DMS53 treated with DMSO at 0.1 percent for 48 hours (cell line): ENCODE data around the gene ATP5PD.
"Not testable (repeated sequence)": the region's sequence is repeated elsewhere in the genome, so short reads cannot be mapped to it uniquely, and the experiment has no call there.

Experiments used
- DNase-seq: peaks from one replicate; lab custom pipeline; 2025; ENCODE audit not compliant: unreplicated experiment; lab: John Stamatoyannopoulos, UW

Gene ATP5PD

DNA sequence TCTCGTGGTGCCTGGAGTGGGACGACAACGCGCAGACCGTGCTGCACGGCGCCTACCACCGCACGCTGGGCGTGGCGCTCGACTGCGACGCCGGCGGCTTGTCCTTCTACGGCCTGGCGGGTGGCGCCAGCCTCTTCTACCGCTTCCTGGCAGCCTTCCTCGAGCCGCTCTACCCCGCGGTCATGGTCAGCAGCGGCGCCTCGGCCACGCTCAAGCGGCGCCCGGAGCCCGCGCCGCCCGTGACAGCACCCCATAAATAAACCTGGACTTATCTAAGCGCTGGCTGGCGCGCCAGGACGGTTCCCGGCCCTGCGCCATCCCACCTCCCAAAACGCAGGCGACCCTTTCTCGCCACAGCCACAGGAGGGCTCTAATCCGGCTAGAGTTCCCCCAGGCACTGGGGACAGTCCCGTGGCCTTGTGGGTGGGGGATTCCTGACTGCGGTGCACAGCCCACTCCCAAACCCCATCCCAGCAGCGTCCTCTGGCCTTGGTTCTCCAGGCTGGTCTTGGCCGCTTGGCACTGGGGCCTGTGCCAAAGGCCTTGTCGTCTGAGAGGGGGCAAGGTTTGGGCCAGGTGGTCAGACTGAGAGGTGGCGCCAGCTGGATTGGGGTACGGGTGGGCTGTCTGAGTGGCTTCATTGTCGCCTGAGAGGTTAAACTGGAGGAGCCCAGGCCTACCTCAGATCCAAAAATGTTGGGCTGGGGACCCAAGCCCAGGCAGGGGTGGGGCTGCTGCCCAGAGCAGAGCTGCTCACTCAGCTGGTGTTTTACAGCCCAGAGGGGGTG is 30.9 kb upstream of the ATP5PD start:
- DNase-seq, result peak; percentile 69

DNA sequence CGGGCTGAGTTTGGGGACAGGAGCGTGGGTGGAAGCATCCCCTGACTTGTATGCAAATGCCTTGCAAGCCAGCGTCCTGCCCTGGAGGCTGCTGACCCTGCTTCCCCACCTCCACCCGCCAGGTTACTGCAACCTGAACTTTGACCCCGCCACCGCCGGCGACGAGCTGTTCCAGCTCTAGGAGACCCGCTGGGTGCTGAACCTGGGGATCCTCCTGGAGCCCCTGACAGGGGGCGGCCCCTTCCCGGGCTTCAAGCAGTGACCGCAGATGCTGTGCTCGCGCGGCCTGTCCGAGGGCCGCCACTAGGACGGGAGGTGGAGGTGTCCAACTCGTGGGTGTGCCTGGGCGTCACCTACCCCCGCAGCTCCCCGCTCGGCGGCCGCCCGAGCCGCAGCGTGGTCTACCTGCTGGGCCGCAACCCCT is 30.3 kb upstream of the ATP5PD start:
- DNase-seq, result no peak

DNA sequence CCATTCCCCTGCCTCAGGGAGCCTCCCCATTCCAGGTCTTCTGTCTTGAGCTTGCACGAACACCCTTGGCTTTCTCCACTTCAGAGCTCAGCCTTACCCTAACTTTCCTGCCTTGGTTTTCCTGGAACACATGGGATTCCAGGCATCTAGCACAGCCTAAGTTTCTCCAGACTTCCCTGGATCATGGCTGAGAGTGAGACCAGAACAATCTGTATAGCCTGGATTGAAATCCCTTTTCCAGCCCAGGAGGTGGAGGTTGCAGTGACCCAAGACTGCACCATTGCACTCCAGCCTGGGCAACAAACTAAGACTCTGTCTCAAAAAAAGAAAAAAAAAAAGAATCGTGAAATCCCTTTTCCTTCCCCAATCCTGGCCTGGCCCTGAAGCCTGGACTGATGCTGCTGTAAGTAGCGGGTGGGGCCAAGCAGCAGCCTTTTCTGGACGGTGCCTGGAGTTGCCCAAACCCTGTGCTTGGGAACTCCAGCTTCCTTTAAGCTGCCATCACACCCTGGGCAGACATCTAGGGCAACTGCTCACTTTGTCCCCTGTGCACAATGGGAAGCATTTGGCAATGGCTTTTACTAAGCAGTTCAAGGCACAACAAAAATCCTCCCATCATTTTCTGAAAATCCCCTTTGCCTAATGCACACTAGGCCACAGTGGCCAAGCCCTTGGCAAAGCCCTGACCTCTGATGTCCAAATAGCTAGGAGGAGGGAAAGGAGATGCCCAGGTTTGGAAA is 29.0 kb upstream of the ATP5PD start:
- no peak for DNase-seq

DNA sequence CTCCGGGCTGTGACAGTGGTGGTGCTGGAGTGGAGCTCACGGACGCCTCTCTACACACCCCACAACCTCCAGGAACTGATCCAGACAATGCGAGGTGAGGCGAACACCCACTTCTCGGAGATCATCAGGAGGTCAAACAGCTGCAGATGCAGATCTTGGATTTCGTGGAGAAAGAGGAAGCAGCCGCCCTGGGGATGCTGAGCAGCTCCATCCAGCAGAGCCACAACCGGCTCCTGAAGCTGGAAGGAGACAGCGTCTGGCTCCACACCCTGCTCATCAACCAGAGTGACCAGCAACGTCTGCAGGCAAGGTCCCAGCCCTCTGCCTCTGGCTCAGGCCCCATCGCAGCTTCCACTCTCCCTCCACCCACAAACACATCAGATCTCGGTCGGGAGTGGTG is 27.8 kb upstream of the ATP5PD start:
- no peak for DNase-seq

DNA sequence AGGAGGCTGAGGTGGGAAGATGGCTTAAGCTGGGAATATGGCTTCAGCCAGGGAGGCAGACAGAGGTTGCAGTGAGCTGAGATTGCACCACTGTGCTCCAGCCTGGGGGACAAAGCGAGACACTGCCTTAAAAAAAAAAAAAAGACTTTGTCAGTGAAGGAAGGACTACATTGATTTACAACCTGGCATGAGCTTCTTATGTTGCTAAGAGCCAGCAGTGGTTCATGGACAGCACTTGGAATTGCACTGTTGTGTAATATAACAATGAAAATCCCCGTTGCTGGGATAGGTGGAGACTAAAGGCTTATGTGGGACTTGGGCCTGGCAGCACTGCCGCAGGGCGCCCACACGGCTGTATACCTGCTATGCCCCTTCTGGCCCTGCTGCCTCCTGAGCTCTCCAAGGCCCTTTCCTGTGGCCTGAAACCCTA is 26.9 kb upstream of the ATP5PD start:
- no peak for DNase-seq

DNA sequence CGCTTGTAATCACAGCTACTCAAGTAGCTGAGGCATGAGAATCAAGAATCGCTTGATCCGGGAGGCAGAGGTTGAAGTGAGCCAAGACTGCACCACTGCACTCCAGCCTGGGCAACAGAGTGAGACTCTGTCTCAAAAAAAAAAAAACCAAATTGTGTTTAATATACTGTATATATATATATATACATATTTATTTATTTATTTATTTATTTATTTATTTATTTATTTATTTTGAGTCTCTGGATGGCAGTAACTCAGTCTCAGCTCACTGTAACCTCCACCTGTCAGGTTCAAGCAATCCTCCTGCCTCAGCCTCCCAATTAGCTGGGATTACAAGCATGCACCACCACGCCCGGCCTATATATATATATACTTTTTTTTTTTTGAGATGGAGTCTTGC is 26.1 kb upstream of the ATP5PD start:
- DNase-seq, result not testable (repeated sequence)

DNA sequence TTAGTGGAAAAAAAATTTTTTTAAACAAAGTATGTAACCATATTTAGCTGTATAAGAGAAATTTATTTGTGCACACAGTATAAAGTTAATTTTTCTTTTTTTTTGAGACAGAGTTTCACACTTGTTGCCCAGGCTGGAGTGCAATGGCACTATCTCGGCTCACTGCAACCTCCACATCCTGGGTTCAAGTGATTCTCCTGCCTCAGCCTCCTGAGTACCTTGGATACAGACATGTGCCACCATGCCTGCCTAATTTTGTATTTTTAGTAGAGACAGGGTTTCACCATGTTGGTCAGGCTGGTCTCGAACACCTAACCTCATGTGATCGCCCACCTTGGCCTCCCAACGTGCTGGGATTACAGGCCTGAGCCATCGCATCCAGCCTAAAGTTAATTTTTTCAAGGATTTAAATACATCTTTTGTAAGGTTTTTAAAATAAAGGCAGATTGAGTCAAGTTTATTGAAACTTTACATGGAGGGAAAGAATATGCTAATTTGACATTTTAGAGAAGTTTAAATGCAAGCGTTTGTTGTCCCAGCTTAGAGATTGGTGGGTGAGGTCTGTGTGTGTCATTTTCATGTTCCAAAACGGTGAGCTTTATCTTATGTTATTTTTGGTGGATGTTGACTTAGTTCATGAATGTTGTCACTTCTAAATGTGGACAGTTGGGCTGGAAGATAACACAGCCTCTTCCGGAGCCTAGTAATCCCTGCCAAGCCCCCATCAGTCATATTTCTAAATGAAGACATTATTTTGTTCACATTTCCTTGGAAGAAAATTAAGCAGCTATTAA is 24.9 kb upstream of the ATP5PD start:
- DNase-seq, result not testable (repeated sequence)

DNA sequence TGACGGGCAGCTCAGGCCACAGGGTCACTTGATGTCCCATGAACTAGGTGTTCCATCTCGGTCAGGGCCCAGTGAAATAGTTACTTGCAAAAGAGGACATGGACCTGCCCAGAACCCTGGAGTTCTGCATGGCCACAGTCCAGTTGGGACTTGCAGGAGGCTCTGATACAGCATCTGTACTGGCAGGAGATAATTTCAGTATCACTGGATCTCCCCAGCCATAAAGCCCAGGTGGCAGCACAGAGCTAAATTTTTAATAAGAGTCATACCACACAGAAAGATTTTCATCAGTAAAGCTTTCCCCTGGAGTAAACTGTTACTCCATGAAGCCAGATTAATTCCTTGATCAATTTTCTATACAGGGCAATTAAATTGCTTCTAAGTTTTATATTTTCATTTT is 23.0 kb upstream of the ATP5PD start:
- no peak for DNase-seq

DNA sequence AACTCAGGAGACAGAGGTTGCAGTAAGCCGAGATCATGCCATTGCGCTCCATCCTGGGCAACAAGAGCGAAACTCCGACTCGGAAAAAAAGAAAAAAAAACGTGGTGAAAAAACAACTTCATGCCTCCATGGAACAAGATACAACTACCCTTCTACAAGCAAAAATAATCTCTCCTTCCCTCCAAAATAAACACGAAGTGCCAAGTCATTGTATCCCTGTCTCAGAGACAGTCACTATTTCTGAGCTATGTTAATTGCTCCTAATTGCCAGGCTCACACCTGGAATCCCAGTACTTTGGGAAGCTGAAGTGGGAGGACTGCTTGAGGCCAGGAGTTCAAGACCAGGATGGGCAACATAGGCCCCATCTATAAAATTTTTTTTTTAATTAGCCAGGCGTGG is 22.0 kb upstream of the ATP5PD start:
- DNase-seq, result no peak

DNA sequence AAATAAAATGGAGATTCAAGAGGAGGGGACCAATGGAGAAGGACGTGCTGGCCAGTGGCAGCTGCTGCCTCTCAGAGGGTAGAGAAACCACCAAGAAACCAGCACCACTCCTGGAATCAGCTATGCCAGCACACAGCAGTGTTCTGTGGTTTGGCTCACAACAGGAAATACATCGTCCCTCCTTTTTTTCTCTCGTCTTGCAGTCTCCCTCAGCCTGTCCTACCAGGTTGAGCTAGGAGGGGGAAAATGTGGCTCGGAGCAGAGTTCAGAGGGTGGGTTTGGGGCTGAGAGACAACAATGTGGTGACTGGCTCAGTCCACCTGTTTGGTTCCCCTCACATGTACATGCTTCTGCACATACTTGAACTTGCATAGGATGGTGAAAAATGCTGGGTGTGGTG is 21.1 kb upstream of the ATP5PD start:
- DNase-seq, result no peak

DNA sequence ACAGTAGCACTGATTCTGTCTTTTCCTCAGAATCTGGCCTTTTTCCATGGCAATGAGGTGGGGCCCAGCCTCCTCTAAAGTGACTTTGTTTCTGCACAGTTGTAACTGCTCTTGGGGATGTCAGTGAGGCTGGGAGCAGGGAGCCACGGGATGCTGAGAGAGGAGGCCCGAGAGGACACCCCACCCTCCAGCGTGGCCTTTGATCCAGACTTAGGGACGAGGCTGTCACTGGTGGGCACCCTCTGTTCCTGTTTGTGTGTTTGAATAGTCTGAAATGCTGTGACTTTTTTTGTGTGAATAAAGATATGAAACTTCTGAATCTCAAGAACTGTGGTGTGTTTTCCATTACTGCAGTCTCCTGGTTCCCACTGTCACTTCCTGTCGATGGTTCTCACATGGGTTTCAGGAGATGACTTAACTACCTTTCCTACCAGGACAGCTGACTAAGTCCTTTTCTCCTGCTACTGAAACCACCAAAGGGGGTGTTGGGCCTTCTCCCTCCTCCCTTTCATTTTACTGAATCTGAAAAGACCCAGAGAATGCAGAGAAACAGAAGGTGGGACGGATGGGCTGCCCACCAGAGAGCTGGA is 18.9 kb upstream of the ATP5PD start:
- DNase-seq, result no peak

DNA sequence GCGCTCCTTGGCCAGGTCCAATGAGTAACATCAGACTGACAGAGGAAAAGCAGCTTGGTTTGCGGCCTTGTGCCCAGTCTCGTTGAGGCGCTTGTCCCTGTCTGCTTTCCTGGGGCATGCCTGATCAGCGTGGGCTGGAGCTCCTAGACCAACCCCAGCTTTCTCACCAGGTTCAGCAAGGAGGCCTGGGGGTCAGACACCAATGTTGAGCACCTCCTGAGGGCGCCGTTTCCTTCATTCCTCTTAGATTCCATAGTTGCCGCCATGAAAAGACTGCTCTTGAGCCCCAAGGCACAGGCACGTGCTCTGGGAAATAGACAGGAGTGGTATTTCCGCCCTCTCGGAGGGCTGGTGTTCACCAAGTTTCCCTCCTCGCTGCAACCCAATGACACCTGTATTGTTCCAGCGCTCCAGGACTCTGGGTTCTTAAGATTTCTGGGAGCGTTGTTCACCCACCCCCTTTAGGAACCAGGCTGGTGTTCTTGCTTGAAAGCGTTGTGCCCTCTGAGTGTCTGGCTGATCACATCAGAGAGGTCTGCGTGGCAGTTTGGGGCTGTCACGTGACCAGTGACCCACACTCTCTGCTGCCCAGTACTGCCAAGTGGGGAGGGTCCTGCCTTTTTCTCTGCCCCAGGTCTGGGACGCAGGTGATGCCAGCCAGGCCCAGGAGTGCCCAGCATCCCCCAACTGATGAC is 18.2 kb upstream of the ATP5PD start:
- no peak for DNase-seq

DNA sequence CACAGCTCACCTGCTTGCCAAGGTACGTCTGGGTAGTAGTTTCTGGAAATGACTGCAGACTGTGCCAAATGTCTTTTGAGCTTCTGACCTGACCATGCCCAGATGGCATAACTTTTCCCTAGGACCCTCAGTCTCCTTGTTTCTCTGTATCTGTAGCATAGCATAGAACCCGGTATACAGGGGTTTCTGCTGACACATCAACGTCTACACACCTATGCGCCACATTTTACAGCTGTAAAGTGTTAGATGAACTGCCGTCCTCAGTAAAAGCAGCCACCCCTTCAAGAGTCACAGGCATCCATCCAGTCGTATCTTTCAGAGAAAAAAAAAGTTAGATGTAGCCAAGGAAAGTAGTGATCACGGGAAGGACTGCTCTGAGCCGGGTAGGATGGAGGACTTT is 17.7 kb upstream of the ATP5PD start:
- DNase-seq, result no peak

DNA sequence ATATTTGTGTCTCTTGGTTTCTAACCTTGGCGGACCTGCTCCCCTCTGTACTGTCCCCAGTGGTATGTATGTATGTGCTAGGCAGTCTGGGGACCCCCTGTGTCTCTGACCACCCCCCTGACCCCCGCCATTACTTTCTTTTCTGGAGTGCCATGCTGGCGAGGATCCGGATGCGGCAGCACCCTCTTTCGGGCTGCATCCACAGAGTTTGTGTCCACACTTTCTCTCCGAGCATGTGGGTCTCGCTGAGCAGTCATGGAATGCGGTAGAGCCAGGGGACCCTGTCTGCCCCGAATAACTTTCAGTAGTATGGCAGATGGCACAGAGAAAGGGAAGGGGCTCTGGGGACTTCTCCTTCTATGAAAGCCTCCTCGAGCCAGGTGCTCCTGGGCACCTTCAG is 17.3 kb upstream of the ATP5PD start:
- no peak for DNase-seq

DNA sequence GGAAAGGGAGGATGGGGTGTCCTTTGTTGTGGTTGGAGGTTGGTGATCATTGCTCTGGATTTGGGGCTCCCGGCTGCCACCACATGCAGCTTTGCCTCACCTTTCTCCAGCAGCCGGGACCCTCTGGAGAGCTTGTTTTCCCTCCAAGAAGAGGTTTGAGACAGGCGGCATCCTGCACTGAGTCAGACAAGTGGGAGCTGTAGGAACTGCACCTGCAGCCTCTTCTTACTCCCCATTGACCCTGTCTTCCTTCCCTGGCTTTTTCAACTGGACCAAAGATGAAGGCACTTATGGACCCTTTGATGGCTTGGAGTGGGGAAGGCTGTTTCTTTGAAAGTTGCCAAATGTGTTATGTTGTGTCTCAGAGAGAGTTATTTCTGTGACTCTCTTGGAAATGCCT is 16.9 kb upstream of the ATP5PD start:
- no peak for DNase-seq

DNA sequence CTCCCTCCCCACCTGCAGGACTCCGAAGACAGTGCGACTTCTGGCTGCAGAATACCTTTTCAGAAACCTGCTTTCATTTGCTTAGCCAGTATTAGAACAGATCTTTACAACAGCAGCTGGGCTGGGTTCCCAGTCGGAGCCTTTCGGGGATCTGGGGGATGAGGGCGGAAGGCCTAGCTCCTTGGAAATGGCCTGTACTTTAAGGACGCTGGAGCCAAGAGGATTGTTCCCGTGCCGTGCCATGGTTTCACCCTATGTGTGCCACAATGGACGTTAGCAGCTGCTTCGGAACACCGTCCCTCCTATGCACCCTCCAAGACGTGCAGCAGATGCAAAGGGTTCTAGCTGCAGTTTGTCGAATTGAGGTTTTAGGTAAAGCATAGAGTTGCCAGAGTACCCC is 16.4 kb upstream of the ATP5PD start:
- DNase-seq, result no peak

DNA sequence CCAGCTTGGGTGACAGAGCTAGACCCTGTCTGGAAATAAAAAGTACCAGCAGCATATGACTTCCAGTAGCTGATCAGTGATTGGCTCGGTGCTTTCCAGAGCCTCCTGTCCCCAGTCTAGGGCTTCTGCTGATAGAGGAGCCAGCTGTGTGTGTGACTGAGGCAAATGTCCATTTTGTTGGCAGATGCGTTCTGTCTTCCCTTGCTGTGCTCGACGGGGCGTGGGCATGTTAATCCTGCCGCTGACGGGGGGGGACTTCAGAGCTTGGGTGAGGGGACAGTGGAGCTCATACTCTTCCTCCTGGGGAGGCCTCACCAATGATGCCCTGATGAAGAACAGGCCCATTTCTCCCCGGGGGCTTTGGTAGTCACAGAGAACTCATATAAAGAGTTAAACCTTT is 14.8 kb upstream of the ATP5PD start:
- DNase-seq, result no peak

DNA sequence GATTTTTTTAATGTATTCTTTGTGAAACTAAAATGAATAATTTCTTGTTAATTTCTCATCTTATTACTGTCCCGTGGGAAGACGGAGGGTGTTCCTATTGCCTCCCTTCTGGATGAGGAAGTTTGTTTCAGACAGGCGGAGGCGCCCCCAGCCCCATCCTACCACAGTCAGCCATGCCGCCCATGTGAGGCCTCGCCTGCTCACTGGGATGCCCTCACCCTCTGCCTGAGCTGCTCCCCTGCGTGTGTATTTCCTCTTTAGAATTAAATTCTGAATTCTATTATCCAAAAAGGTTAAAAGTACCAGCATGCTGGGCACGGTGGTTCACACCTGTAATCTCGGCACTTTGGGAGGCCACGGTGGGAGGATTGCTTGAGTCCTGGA is 14.3 kb upstream of the ATP5PD start:
- no peak for DNase-seq

DNA sequence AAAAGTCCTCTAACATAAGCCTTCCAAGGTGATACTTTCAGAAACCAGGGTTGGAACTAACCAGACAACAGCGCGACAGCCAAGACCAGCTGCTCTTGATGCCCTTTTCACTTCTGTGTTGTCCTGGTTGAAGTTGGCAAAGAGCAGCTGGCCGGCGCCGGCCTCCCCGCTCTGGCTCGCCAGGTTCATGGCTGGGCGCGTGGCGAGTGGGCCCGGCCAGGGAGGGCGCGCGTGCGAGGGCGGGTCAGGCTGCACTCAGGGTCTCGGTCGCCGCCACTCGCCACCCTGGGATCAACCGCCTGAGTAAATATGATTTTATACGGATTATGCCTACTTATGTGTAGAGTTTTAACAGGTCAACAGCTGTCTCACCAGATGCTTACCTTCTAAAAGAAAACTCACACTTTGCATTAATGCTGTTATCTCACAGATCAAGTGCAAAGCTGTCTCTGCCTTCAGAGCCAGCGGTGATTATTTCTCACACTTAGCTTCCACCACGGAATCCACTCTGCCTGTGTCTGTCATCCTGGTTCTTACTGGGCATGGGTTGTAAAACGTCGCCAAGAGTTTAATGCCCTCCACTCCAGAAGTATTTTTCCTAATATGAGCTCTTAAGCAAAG is 13.8 kb upstream of the ATP5PD start:
- no peak for DNase-seq
